ENCODE data around the gene SLC4A3. TPM values are rescaled to one million over a fixed set of nuclear protein-coding genes. Genes with fewer than 3 reads are reported as not detected.

SLC4A3 gene, protein sequence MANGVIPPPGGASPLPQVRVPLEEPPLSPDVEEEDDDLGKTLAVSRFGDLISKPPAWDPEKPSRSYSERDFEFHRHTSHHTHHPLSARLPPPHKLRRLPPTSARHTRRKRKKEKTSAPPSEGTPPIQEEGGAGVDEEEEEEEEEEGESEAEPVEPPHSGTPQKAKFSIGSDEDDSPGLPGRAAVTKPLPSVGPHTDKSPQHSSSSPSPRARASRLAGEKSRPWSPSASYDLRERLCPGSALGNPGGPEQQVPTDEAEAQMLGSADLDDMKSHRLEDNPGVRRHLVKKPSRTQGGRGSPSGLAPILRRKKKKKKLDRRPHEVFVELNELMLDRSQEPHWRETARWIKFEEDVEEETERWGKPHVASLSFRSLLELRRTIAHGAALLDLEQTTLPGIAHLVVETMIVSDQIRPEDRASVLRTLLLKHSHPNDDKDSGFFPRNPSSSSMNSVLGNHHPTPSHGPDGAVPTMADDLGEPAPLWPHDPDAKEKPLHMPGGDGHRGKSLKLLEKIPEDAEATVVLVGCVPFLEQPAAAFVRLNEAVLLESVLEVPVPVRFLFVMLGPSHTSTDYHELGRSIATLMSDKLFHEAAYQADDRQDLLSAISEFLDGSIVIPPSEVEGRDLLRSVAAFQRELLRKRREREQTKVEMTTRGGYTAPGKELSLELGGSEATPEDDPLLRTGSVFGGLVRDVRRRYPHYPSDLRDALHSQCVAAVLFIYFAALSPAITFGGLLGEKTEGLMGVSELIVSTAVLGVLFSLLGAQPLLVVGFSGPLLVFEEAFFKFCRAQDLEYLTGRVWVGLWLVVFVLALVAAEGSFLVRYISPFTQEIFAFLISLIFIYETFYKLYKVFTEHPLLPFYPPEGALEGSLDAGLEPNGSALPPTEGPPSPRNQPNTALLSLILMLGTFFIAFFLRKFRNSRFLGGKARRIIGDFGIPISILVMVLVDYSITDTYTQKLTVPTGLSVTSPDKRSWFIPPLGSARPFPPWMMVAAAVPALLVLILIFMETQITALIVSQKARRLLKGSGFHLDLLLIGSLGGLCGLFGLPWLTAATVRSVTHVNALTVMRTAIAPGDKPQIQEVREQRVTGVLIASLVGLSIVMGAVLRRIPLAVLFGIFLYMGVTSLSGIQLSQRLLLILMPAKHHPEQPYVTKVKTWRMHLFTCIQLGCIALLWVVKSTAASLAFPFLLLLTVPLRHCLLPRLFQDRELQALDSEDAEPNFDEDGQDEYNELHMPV
- 100 to 1,000 TPM; 322 to 445 (median 392) TPM for total RNA-seq
- 288 TPM for polyA plus RNA-seq
- long read RNA-seq, donor 1, full-length matches to known transcripts = 155 of 1,203 reads
- long read RNA-seq, donor 1, partial matches to known transcripts = 692 of 1,203 reads
- long read RNA-seq, donor 1, other reads (novel, unspliced or antisense) = 356 of 1,203 reads
- long read RNA-seq, donor 2, full-length matches to known transcripts = 130 of 717 reads
- long read RNA-seq, donor 2, partial matches to known transcripts = 276 of 717 reads
- long read RNA-seq, donor 2, other reads (novel, unspliced or antisense) = 311 of 717 reads
- long read RNA-seq, donor 3, full-length matches to known transcripts = 73 of 1,337 reads
- long read RNA-seq, donor 3, partial matches to known transcripts = 740 of 1,337 reads
- long read RNA-seq, donor 3, other reads (novel, unspliced or antisense) = 524 of 1,337 reads
- long read RNA-seq, donor 4, full-length matches to known transcripts = 115 of 828 reads
- long read RNA-seq, donor 4, partial matches to known transcripts = 312 of 828 reads
- long read RNA-seq, donor 4, other reads (novel, unspliced or antisense) = 401 of 828 reads

DNA sequence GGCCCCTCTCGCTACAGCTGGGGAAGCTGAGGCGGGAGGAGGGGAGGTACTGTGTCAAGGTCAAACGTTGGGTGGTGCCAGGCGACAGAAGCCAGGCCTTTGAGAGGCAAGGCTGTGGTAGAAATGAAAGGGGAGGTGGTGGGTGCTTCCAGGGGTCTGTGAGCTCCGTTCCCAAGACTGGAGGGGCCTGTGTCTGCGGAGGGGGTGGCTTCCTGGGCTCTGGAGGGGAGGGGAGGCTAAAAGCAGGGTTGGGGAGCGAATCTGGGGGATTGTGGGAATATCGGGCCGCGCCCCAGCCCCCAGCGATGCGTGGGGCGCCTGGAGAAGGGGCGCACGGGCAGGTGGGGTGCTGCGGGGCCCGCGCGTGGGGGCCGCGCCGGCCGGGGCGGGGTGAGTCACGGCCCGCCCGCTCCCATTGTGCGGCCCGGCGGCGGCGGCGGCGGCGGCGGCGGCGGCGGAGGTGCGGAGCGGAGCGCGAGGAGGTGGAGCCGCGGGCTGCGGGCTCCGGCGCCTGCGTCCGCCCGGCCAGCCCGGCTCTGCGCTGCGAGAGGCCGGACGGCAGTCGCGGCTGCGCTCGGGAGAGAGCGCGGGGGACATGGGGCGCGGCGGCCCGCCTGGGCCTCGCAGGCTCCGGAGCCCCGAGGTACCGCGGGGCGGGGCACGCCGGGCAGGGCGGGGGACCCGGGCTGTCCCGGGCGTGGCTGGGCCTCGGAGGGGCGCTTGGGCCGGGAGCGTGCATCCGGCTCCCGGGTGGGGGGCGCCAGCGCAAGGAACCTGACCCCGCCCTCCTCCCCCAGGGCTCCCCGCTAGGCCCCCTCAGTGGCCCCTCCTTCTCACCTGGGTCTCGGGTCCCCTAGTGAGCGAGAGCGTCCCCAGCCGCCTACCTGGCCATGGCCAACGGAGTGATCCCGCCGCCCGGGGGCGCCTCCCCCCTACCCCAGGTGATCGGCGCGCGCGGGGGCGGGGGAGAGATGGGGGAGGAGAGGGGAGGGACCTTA lies at the start of gene SLC4A3:
SLC4A3 (plus strand) TSS at position 528 of the 998 bp plus-strand sequence; CDS start at position 891, 363 bp downstream.
- Histone ChIP-seq H3K27ac (ENCODE audit: low read length) (peak within 1 kb of the TSS; percentile 93), H3K9me3 (ENCODE audit: control insufficient read depth, low read length) (no peaks in the 10 kb centered on the region), H3K4me1 (ENCODE audit: control insufficient read depth, insufficient read depth, low read length) (peaks cover 2% of the 10 kb centered on the region), H3K27me3 (ENCODE audit: control insufficient read depth, insufficient read depth) (no peaks in the 10 kb centered on the region), H3K4me3 (ENCODE audit: low read length) (peak within 1 kb of the TSS; percentile 62)
- 2% methylated on average over 103 of the region's 103 CpGs for WGBS
- peak; percentile 10 to 19 for ATAC-seq
- DNase-seq = peak; percentile 41 to 77 (median 72)
- intact Hi-C loops (cut with DNase I) = loop anchor here in 1 of 4 donors (5.0 kb wide), 1 partner anchor 55 kb away; the partner anchor contains the start of genes INHA and OBSL1

DNA sequence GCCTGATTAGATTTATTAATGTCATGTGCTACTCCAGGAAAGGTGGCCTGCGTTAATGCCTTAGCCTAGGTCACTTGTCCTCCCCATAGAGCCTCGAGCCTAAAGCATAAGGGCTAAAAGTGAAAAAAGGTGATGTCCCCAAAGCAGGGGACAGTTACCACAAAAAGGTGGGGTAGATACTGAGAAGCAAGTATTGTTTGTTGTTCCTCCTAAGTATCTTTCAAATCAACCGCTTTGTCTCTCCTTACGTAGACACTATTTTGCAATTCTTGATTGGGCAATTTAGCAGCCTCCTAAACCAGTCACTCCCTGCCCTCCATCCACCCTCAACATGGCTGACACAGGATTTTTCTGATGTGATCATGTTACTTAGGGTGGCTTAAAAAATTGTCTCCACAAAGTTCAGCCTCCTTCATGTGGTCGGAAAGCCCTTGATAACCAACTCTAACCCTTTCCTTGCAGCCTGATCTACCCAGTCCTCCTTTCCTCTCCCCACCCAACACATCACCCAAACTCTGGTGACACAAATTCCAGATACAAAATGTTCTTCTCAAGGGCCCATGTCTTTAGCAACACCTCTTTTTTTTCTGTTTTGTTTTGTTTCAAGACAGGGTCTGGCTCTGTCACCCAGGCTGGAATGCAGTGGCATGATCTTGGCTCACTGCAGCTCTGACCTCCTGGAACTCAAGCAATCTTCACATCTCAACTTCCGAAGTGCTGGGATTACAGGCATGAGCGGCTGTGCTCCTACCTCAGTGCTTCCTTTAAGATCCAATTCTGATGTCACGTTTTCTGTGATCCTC lies 48.4 kb upstream of the SLC4A3 start:
- H3K4me1 ChIP-seq (ENCODE audit: control insufficient read depth, insufficient read depth, low read length) = peaks cover 1% of the 10 kb centered on the region
- H3K27me3 ChIP-seq (ENCODE audit: control insufficient read depth, insufficient read depth) = no peaks in the 10 kb centered on the region
- H3K9me3 ChIP-seq (ENCODE audit: control insufficient read depth, low read length) = no peaks in the 10 kb centered on the region
- H3K27ac ChIP-seq (ENCODE audit: low read length) = no peak overlapping the region
- intact Hi-C loops (cut with DNase I) = no loop called here
- H3K4me3 ChIP-seq (ENCODE audit: low read length) = no peak overlapping the region
- WGBS = 71% methylated on average over 8 of the region's 8 CpGs
- DNase-seq (no peak), ATAC-seq (no peak)

DNA sequence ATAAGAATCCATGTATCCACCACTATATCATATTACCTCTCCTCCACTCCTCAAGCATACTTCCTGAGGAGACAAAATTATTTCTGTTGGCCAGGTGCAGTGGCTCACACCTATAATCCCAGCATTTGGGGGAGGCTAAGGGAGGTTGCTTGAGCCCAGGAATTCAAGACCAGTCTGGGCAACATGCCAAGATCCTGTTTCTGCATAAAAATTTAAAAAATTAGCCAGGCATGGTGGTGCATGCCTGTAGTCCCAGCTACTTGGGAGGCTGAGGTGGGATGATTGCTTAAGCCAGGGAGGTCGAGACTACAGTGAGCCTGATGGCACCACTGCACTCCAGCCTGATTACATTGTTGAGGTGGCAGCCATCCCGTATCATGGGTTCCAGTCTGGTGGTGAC lies 46.1 kb upstream of the SLC4A3 start:
- intact Hi-C loops (cut with DNase I) = no loop called here
- no peaks in the 10 kb centered on the region for H3K9me3 ChIP-seq (ENCODE audit: control insufficient read depth, low read length)
- DNase-seq (no peak), ATAC-seq (no peak)
- no peaks in the 10 kb centered on the region for H3K4me1 ChIP-seq (ENCODE audit: control insufficient read depth, insufficient read depth, low read length)
- H3K27ac ChIP-seq (ENCODE audit: low read length) = no peak overlapping the region
- H3K27me3 ChIP-seq (ENCODE audit: control insufficient read depth, insufficient read depth) = no peaks in the 10 kb centered on the region
- no peak overlapping the region for H3K4me3 ChIP-seq (ENCODE audit: low read length)
- WGBS = 81% methylated on average over 2 of the region's 2 CpGs

DNA sequence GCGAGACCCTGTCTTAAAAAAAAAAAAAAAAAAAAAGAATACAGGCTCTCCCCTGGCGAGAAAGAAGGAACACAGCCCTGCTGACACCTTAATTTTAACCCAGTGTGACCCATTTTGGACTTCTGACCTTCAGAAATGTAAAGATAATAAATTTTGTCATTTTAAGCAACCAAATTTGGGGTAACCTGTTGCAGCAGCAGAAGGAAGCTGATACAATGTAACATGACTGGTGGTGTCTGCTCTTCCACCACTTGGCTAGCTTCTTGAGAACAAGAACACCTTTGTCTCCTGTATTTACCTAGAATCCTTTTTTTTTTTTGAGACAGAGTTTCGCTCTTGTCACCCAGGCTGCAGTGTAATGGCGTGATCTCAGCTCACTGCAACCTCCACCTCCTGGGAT lies 36.3 kb upstream of the SLC4A3 start:
- WGBS = 66% methylated on average over 4 of the region's 4 CpGs
- intact Hi-C loops (cut with DNase I) = no loop called here

DNA sequence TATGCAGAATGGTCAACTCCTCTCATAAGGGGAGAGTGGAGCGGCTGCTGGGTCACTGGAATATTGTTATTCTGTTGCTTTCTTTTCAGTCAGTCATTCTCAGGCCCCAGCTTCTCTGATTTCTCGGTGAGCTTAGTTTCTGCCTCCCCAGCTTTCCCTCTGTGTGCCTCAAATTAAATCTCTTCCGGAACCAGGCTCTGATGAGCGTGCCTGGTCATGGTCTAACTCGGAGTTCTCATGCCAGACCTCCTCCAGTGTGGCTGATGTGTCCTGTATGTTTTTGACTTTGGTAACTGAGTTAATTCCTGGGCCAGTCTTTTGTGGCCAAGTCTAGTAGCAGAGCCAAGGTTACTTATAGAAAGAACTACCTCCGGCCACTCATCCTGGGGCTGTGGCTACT lies 34.7 kb upstream of the SLC4A3 start:
- DNase-seq = no peak
- no peaks in the 10 kb centered on the region for H3K4me1 ChIP-seq (ENCODE audit: control insufficient read depth, insufficient read depth, low read length)
- intact Hi-C loops (cut with DNase I) = loop anchor here in 1 of 4 donors (2.0 kb wide), 1 partner anchor 18 kb away; no protein-coding TSS in a partner anchor

More for the DNA sequence above, 36.3 kb upstream of the SLC4A3 start:
- Histone ChIP-seq H3K9me3 (ENCODE audit: control insufficient read depth, low read length) (no peaks in the 10 kb centered on the region), H3K4me3 (ENCODE audit: low read length) (no peak overlapping the region), H3K27ac (ENCODE audit: low read length) (no peak overlapping the region), H3K27me3 (ENCODE audit: control insufficient read depth, insufficient read depth) (no peaks in the 10 kb centered on the region), H3K4me1 (ENCODE audit: control insufficient read depth, insufficient read depth, low read length) (no peaks in the 10 kb centered on the region)
- ATAC-seq (no peak), DNase-seq (no peak)

DNA sequence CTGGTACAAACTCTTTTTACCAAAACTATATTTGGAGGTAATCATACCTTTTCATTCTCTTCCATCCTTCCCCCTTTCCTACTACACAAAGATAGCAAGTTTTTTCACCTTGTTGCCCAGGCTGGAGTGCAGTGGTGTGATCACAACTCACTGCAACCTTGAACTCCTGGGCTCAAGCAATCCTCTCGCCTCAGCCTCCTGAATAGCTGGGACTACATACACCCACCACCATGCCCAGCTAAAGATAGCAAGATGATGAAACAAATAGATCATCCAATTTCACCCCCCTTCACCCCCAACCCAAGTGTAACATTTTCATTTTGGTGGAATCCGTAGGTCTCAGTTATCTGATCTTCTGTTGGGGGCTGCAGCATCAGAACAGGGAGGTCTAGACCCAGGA lies 34.3 kb upstream of the SLC4A3 start:
- Histone ChIP-seq H3K27ac (ENCODE audit: low read length) (peak overlapping the region; percentile 17), H3K4me1 (ENCODE audit: control insufficient read depth, insufficient read depth, low read length) (no peaks in the 10 kb centered on the region), H3K9me3 (ENCODE audit: control insufficient read depth, low read length) (no peaks in the 10 kb centered on the region), H3K27me3 (ENCODE audit: control insufficient read depth, insufficient read depth) (no peaks in the 10 kb centered on the region), H3K4me3 (ENCODE audit: low read length) (no peak overlapping the region)
- intact Hi-C loops (cut with DNase I) = loop anchor here in 1 of 4 donors (2.0 kb wide), 1 partner anchor 18 kb away; no protein-coding TSS in a partner anchor
- ATAC-seq (no peak), DNase-seq (no peak)
- WGBS = 84% methylated on average over 2 of the region's 2 CpGs

More for the DNA sequence above, 34.7 kb upstream of the SLC4A3 start:
- Histone ChIP-seq H3K9me3 (ENCODE audit: control insufficient read depth, low read length) (no peaks in the 10 kb centered on the region), H3K4me3 (ENCODE audit: low read length) (no peak overlapping the region), H3K27me3 (ENCODE audit: control insufficient read depth, insufficient read depth) (no peaks in the 10 kb centered on the region), H3K27ac (ENCODE audit: low read length) (peak overlapping the region; percentile 17)
- ATAC-seq = no peak
- 73% methylated on average over 6 of the region's 6 CpGs for WGBS

DNA sequence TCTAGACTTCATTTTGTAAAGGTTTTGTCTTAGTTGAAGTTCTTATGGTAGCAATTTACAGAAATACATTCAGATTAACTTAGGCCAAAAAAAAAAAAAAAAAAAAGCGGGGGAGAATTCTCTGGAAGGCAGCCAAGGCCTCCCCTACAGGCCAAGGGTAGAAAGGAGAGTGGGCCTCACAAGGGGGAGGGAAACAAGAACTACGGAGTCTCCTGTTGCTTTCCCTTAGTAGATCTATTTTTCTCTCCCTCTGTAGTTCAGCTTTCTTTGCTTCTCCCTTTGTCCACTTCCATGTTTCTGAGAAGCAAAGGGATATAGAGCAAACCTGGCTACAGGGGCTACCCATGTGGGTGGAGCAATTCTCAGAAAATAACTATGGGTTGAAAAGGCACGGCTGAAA lies 32.2 kb upstream of the SLC4A3 start:
- peak overlapping the region; percentile 74 for H3K27ac ChIP-seq (ENCODE audit: low read length)
- no peaks in the 10 kb centered on the region for H3K9me3 ChIP-seq (ENCODE audit: control insufficient read depth, low read length)
- 14% methylated on average over 3 of the region's 3 CpGs for WGBS
- no peaks in the 10 kb centered on the region for H3K27me3 ChIP-seq (ENCODE audit: control insufficient read depth, insufficient read depth)
- ATAC-seq = no peak
- no peak for DNase-seq
- no peaks in the 10 kb centered on the region for H3K4me1 ChIP-seq (ENCODE audit: control insufficient read depth, insufficient read depth, low read length)
- intact Hi-C loops (cut with DNase I) = loop anchor here in 1 of 4 donors (5.0 kb wide), 1 partner anchor 47 kb away; no protein-coding TSS in a partner anchor
- H3K4me3 ChIP-seq (ENCODE audit: low read length) = no peak overlapping the region

DNA sequence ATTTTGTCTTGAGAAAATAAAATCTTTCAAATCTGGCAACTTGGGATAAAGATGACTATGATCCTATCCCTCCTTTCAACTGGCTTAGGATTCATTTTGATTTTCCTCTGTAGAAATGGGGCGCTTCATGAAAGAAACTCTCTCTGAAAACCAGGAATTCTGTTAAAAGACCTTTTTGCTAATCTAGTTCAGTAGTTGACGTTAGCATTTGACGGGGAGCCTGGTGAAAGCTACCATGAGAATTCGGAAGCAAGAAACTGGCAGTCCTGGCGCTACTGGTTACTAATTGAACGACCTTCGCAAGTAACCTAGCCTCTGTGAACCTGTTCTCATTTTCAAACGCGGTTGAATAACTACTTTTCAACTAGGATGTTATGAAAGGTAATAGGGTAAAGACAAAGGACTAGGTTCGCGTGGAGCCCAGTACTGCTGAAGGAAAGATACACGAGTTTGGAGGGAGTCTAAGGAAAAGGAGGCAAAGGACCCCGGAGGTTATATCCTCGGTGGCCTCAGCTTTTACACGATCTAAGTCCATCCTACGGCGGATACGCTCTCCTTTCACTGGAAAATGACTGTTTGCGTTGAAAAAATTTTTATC lies 30.4 kb upstream of the SLC4A3 start:
- peak; percentile 6 to 9 for ATAC-seq
- Histone ChIP-seq H3K4me1 (ENCODE audit: control insufficient read depth, insufficient read depth, low read length) (no peaks in the 10 kb centered on the region), H3K4me3 (ENCODE audit: low read length) (peak overlapping the region; percentile 69), H3K27me3 (ENCODE audit: control insufficient read depth, insufficient read depth) (no peaks in the 10 kb centered on the region), H3K9me3 (ENCODE audit: control insufficient read depth, low read length) (no peaks in the 10 kb centered on the region), H3K27ac (ENCODE audit: low read length) (peak overlapping the region; percentile 74)
- no peak for DNase-seq
- 9% methylated on average over 19 of the region's 19 CpGs for WGBS
- intact Hi-C loops (cut with DNase I) = loop anchor here in 1 of 4 donors (5.0 kb wide), 1 partner anchor 45 kb away; no protein-coding TSS in a partner anchor

Data from right cardiac atrium (tissue), 5 donors.